GM12878 (cell line): ENCODE measurements around the gene MTMR3.

Experiments
- CTCF ChIP-seq, 3 experiments: IDR thresholded peaks in 2 of 3; conservative IDR thresholded peaks in 1 of 3; 2 replicates each; pipeline ENCODE4 v1.5.1; 2011; ENCODE audit warnings: low read depth in 3 of 3, low read length in 3 of 3, mild to moderate bottlenecking in 3 of 3, control low read depth in 2 of 3, moderate library complexity in 2 of 3, inconsistent platforms in 1 of 3, mixed read lengths in 1 of 3; ENCODE audit not compliant: control insufficient read depth in 2 of 3, insufficient read depth in 1 of 3; ENCODE audit errors: extremely low read depth in 1 of 3
- POLR2AphosphoS5 ChIP-seq: IDR thresholded peaks from 2 replicates; pipeline ENCODE4 v1.6.1; 2011; ENCODE audit warnings: mild to moderate bottlenecking, low read length, inconsistent platforms
- TAF1 ChIP-seq: IDR thresholded peaks from 2 replicates; pipeline ENCODE4 v1.6.1; 2011; ENCODE audit warnings: mild to moderate bottlenecking, low read depth, low read length, borderline replicate concordance

GRCh38 chr22:30078320-30079311 lies 195.6 kb downstream of the MTMR3 start:
- no peak for TF ChIP-seq CTCF (IDR thresholded peaks at IDR 0.05 in 2 of 3, conservative IDR thresholded peaks at IDR 0.05 in 1 of 3; ENCODE audit: control insufficient read depth in 2 of 3, extremely low read depth in 1 of 3, insufficient read depth in 1 of 3, low read depth in 3 of 3, low read length in 3 of 3)
- TF ChIP-seq POLR2AphosphoS5 = no peak
- TF ChIP-seq TAF1 = no peak
